HepG2 (cell line): ENCODE data around the gene SATB2. TPM values are rescaled to one million over a fixed set of nuclear protein-coding genes. Genes with fewer than 3 reads are reported as not detected.

Source experiments
- ATAC-seq: fragments of 200-7000 bp; cut with Tn5 transposase; 3 replicates; pipeline ENCODE4 v1.9.1; 2020; ENCODE audit warnings: mild to moderate bottlenecking, moderate library complexity
- BruUV-seq: library from RNA; stranded (reverse); fragments of 400-500 nt; replicated peaks from 2 replicates; lab custom pipeline; 2021; lab: Mats Ljungman, UMichigan
- CTCF ChIA-PET: fragments of 300-600 bp; formaldehyde crosslinking; extraction: SDS; loops from one replicate; lab custom pipeline; 2021; ENCODE audit warnings: low total read pairs, inconsistent platforms, low intra/inter-chr PET ratio; lab: Yijun Ruan, JAX
- POLR2A ChIA-PET: fragments of 350-600 bp; sonication (Branson Sonifier 250); formaldehyde crosslinking; loops from one replicate; lab custom pipeline; 2020; ENCODE audit warnings: antibody characterized with exemption, inconsistent platforms; lab: Yijun Ruan, JAX
- DNase-seq: peaks from one replicate; pipeline ENCODE4 v3.0.0-alpha.2; 2015; ENCODE audit warnings: low spot score
- FAIRE-seq: peaks from 3 replicates; lab custom pipeline; 2011; peaks lifted over from hg19 to GRCh38; lab: Jason Lieb, UNC
- H2AFZ ChIP-seq: one replicate; pipeline ENCODE4 v1.6.1; 2011; ENCODE audit warnings: low read length, inconsistent platforms
- H3K27ac ChIP-seq: fragments of 300-600 bp; 3 replicates; pipeline ENCODE4 v1.8.0; 2011; ENCODE audit warnings: mixed run types, mild to moderate bottlenecking, mixed read lengths, low read length, inconsistent platforms; ENCODE audit not compliant: insufficient read depth; ENCODE audit errors: extremely low read length
- H3K27me3 ChIP-seq, 2 experiments: fragments of 200-600 bp in 1 of 2; 2 replicates in 1 of 2; 3 replicates in 1 of 2; pipeline versions ENCODE4 v1.6.0 to v1.8.0; 2011; ENCODE audit warnings: low read length in 2 of 2, mild to moderate bottlenecking in 2 of 2, moderate library complexity in 2 of 2, inconsistent platforms in 1 of 2; ENCODE audit not compliant: insufficient read depth in 2 of 2, control insufficient read depth in 1 of 2
- H3K36me3 ChIP-seq, 2 experiments: fragments of 200-600 bp in 1 of 2; replicated peaks in 1 of 2; 2 replicates in 1 of 2; 3 replicates in 1 of 2; pipeline versions ENCODE4 v1.5.1 to v1.8.0; 2011; ENCODE audit warnings: low read length in 2 of 2, inconsistent platforms in 1 of 2; ENCODE audit not compliant: insufficient read depth in 2 of 2, control insufficient read depth in 1 of 2
- H3K4me1 ChIP-seq: 2 replicates; pipeline ENCODE4 v1.5.1; 2012; ENCODE audit warnings: low read length, inconsistent platforms; ENCODE audit not compliant: insufficient read depth
- H3K4me2 ChIP-seq: 2 replicates; pipeline ENCODE4 v1.6.0; 2011; ENCODE audit warnings: low read depth, low read length, inconsistent platforms
- H3K4me3 ChIP-seq, 3 experiments: fragments of 200-600 bp in 1 of 3; sonication (generic), shearing (Covaris generic) in 1 of 3; replicated peaks in 1 of 3; 2 replicates each; pipeline ENCODE4 v1.5.1; 2011 to 2016; ENCODE audit warnings: low read length in 3 of 3, inconsistent platforms in 2 of 3, low read depth in 2 of 3, mild to moderate bottlenecking in 2 of 3, control low read depth in 1 of 3, mixed read lengths in 1 of 3; ENCODE audit not compliant: insufficient read depth in 1 of 3
- H3K79me2 ChIP-seq: one replicate; pipeline ENCODE4 v1.6.1; 2011; ENCODE audit warnings: low read length, inconsistent platforms; ENCODE audit not compliant: insufficient read depth
- H3K9ac ChIP-seq: 2 replicates; pipeline ENCODE4 v1.6.0; 2011; ENCODE audit warnings: mild to moderate bottlenecking, low read depth, low read length, inconsistent platforms; ENCODE audit not compliant: insufficient read depth
- H3K9me3 ChIP-seq: 2 replicates; pipeline ENCODE4 v1.5.1; 2012; ENCODE audit warnings: mild to moderate bottlenecking, low read length
- H4K20me1 ChIP-seq: 2 replicates; pipeline ENCODE4 v1.6.0; 2011; ENCODE audit warnings: inconsistent platforms, mild to moderate bottlenecking, low read length, moderate library complexity; ENCODE audit not compliant: insufficient read depth
- BCL3 ChIP-seq: sonication (generic); formaldehyde crosslinking; IDR thresholded peaks from 2 replicates; pipeline ENCODE4 v1.5.1; 2020; ENCODE audit warnings: mild to moderate bottlenecking, missing genetic modification reagents, moderate library complexity
- HMG20A ChIP-seq: IDR thresholded peaks from 2 replicates; pipeline ENCODE4 v1.6.1; 2016; ENCODE audit warnings: borderline replicate concordance
- NBN ChIP-seq: fragments of 450-650 bp; conservative IDR thresholded peaks from 2 replicates; pipeline ENCODE4 v1.6.1; 2017
- RBFOX2 ChIP-seq: fragments of 200-400 bp; formaldehyde crosslinking; IDR thresholded peaks from 2 replicates; pipeline ENCODE4 v1.6.1; 2017; ENCODE audit warnings: low read depth, mild to moderate bottlenecking, low read length
- TBL1XR1 ChIP-seq: fragments of 150-350 bp; IDR thresholded peaks from 2 replicates; pipeline ENCODE4 v1.6.1; 2014; ENCODE audit warnings: borderline replicate concordance, low read length; ENCODE audit not compliant: partially characterized antibody
- ZNF451 ChIP-seq: sonication (generic); formaldehyde crosslinking; IDR thresholded peaks from 2 replicates; pipeline ENCODE4 v1.5.0; 2020; ENCODE audit warnings: mild to moderate bottlenecking, missing genetic modification reagents
- ZNF646 ChIP-seq: sonication (generic); formaldehyde crosslinking; IDR thresholded peaks from 2 replicates; pipeline ENCODE4 v1.9.0; 2021; ENCODE audit warnings: mild to moderate bottlenecking, missing genetic modification reagents
- ZZZ3 ChIP-seq: sonication (generic); formaldehyde crosslinking; IDR thresholded peaks from 2 replicates; pipeline ENCODE4 v1.4.0; 2020; ENCODE audit warnings: missing genetic modification reagents, mild to moderate bottlenecking, borderline replicate concordance
- WGBS: methylation state at CpG from one replicate; pipeline ENCODE4 v1.1.6; 2017; ENCODE audit warnings: low lambda C conversion rate; 5-methylcytosine and 5-hydroxymethylcytosine counted together
- in situ Hi-C: cut with HindIII; loops from 2 replicates; pipeline ENCODE4 v1.10.0; 2017; ENCODE audit warnings: low pct_unique_long_range_greater_than_20kb; ENCODE audit not compliant: extremely low pct_ligation_motif_present
- intact Hi-C: fragments of 100-400 bp; cut with micrococcal nuclease; formaldehyde crosslinking; loops from one replicate; pipeline ENCODE4 v1.10.0; 2022; ENCODE audit not compliant: unreplicated experiment
- polyA plus RNA-seq, 8 experiments: library from polyadenylated mRNA; depleted of rRNA in 3 of 8; stranded (reverse) in 7 of 8; unstranded in 1 of 8; fragments of >200 nt; fragmentation: Illumina TruSeq in 4 of 8; extraction: Trizol in 4 of 8; gene quantifications; 2 replicates each; pipeline versions ENCODE4 v1.2.1 to v1.2.3, GENCODE V29; 2011 to 2016; ENCODE audit warnings: low read depth in 4 of 8, missing spikeins in 1 of 8, mixed read lengths in 1 of 8; ENCODE audit not compliant: insufficient read depth in 1 of 8
- total RNA-seq, 5 experiments: library from RNA; depleted of rRNA; stranded (reverse); fragments of >200 nt; fragmentation: Illumina TruSeq; extraction: Trizol; gene quantifications; 2 replicates each; pipeline ENCODE4 v1.2.3, GENCODE V29; 2016; ENCODE audit warnings: low read depth in 1 of 5

SATB2 gene
- total and polyA plus RNA-seq, 2 of the 13 experiments (the other 11 are each of a cell fraction or from before 2014, with no cell fraction given): 2.5 to 5.5 TPM

GRCh38 chr2:199424160-199424559, 33.6 kb downstream of the SATB2 start (continued):
- TF ChIP-seq BCL3 (no peak), ZNF451 (CRISPR knock-in tag) (no peak), HMG20A (no peak)

GRCh38 chr2:199419428-199419827, 38.3 kb downstream of the SATB2 start:
- no peak overlapping the region for H3K4me3 ChIP-seq
- H3K79me2 ChIP-seq: no peaks in the 10 kb centered on the region
- H3K9me3 ChIP-seq: no peaks in the 10 kb centered on the region
- ChIA-PET POLR2A (no interaction called here), CTCF (no interaction called here)
- TF ChIP-seq RBFOX2 (no peak), ZZZ3 (no peak), TBL1XR1 (no peak)
- DNase-seq (no peak), FAIRE-seq (no peak), ATAC-seq (no peak)
- in situ Hi-C loops: no loop called here
- H3K27ac ChIP-seq: no peak overlapping the region
- no peak overlapping the region for H2AFZ ChIP-seq
- no peaks in the 10 kb centered on the region for H3K27me3 ChIP-seq
- intact Hi-C loops: no loop called here
- no peak overlapping the region for H3K9ac ChIP-seq
- BruUV-seq: no TSS peak
- no peaks in the 10 kb centered on the region for H3K36me3 ChIP-seq
- H3K4me2 ChIP-seq: no peak overlapping the region
- H4K20me1 ChIP-seq: no peaks in the 10 kb centered on the region
- 65% methylated on average over 5 of the region's 5 CpGs for WGBS
- no peaks in the 10 kb centered on the region for H3K4me1 ChIP-seq

- H3K27me3 ChIP-seq: no peaks in the 10 kb centered on the region
- H3K4me3 ChIP-seq: no peak overlapping the region
- no peak overlapping the region for H3K9ac ChIP-seq
- FAIRE-seq (no peak), ATAC-seq (no peak), DNase-seq (no peak)
- no TSS peak for BruUV-seq
- no peaks in the 10 kb centered on the region for H4K20me1 ChIP-seq
- no peaks in the 10 kb centered on the region for H3K9me3 ChIP-seq
- ChIA-PET CTCF (no interaction called here), POLR2A (no interaction called here)
- H3K4me1 ChIP-seq: no peaks in the 10 kb centered on the region
- intact Hi-C loops: no loop called here
- H3K27ac ChIP-seq: no peak overlapping the region
- in situ Hi-C loops: no loop called here
- 60% methylated on average over 7 of the region's 7 CpGs for WGBS
- H3K36me3 ChIP-seq: no peaks in the 10 kb centered on the region; a peak in 1 of 5 replicates
- TF ChIP-seq ZNF646: no peak
- no peak for TF ChIP-seq NBN
- TF ChIP-seq, all 625 proteins: peak for 0
- Histone ChIP-seq H3K79me2 (no peaks in the 10 kb centered on the region), H3K4me2 (no peak overlapping the region), H2AFZ (no peak overlapping the region)
Observed at GRCh38 chr2:199414465-199414864, 43.3 kb downstream of the SATB2 start.
